ENCODE data around the gene SLC13A4. TPM values are rescaled to one million over a fixed set of nuclear protein-coding genes. Genes with fewer than 3 reads are reported as not detected.

Gene SLC13A4
- total RNA-seq, 1 donor from 2014 or later = 0.27 TPM

- Histone ChIP-seq H3K27ac (no peak within 1 kb of the TSS), H3K4me3 (peak within 1 kb of the TSS; percentile 36), H3K36me3 (no peaks in the 10 kb centered on the region), H3K4me1 (no peaks in the 10 kb centered on the region), H3K9me3 (no peaks in the 10 kb centered on the region), H3K27me3 (ENCODE audit: low read depth) (no peaks in the 10 kb centered on the region)
- no peak for TF ChIP-seq CTCF (IDR thresholded peaks at IDR 0.05)
- DNase-seq (no peak), ATAC-seq (peak; percentile 33 to 34)
- intact Hi-C loops (cut with DNase I) = no loop called here
These were observed 20.8 kb upstream of the SLC13A4 start, which contains the start of gene FAM180A for GRCh38 chr7:135748770-135749169. TSS of gene FAM180A (minus strand) at chr7:135748813. CDS start at chr7:135748580, 233 bp downstream.

- intact Hi-C loops (cut with DNase I) = no loop called here
These were observed 19.4 kb upstream of the SLC13A4 start for GRCh38 chr7:135747366-135747765.

GRCh38 chr7:135745703-135746312, 17.8 kb upstream of the SLC13A4 start:
- intact Hi-C loops (cut with DNase I) = no loop called here
- Histone ChIP-seq H3K27me3 (ENCODE audit: low read depth) (no peaks in the 10 kb centered on the region), H3K4me1 (no peaks in the 10 kb centered on the region), H3K9me3 (no peaks in the 10 kb centered on the region), H3K4me3 (no peak overlapping the region), H3K27ac (no peak overlapping the region), H3K36me3 (no peaks in the 10 kb centered on the region)
- peak; percentile 47 for ATAC-seq
- DNase-seq = no peak
- no peak for TF ChIP-seq CTCF (IDR thresholded peaks at IDR 0.05)

More at GRCh38 chr7:135747366-135747765, 19.4 kb upstream of the SLC13A4 start:
- ATAC-seq = no peak
- Histone ChIP-seq H3K27ac (no peak overlapping the region), H3K36me3 (no peaks in the 10 kb centered on the region), H3K4me1 (no peaks in the 10 kb centered on the region), H3K9me3 (no peaks in the 10 kb centered on the region), H3K27me3 (ENCODE audit: low read depth) (no peaks in the 10 kb centered on the region), H3K4me3 (peak overlapping the region; percentile 36)
- TF ChIP-seq CTCF (IDR thresholded peaks at IDR 0.05) = no peak
- no peak for DNase-seq

GRCh38 chr7:135744938-135745702, 17.1 kb upstream of the SLC13A4 start:
- TF ChIP-seq CTCF (IDR thresholded peaks at IDR 0.05) = no peak
- no peaks in the 10 kb centered on the region for H3K9me3 ChIP-seq
- no peak overlapping the region for H3K4me3 ChIP-seq
- no peaks in the 10 kb centered on the region for H3K4me1 ChIP-seq
- no peaks in the 10 kb centered on the region for H3K36me3 ChIP-seq
- no peak overlapping the region for H3K27ac ChIP-seq
- DNase-seq (no peak), ATAC-seq (no peak)
- no peaks in the 10 kb centered on the region for H3K27me3 ChIP-seq (ENCODE audit: low read depth)
- intact Hi-C loops (cut with DNase I) = no loop called here

- DNase-seq = no peak
- no peak overlapping the region for H3K27ac ChIP-seq
- intact Hi-C loops (cut with DNase I) = no loop called here
These were observed 16.1 kb upstream of the SLC13A4 start for GRCh38 chr7:135743907-135744731.

More at GRCh38 chr7:135743907-135744731, 16.1 kb upstream of the SLC13A4 start:
- no peak for TF ChIP-seq CTCF (IDR thresholded peaks at IDR 0.05)
- ATAC-seq = no peak
- Histone ChIP-seq H3K36me3 (no peaks in the 10 kb centered on the region), H3K9me3 (no peaks in the 10 kb centered on the region), H3K27me3 (ENCODE audit: low read depth) (no peaks in the 10 kb centered on the region), H3K4me1 (no peaks in the 10 kb centered on the region), H3K4me3 (no peak overlapping the region)
